Astrocyte (in vitro differentiated cells and primary cell): ENCODE data around the gene SYT5.

Experiments used
- CTCF ChIP-seq: IDR thresholded peaks from 2 replicates; pipeline ENCODE4 v1.5.1; 2011; ENCODE audit warnings: low read depth, mild to moderate bottlenecking, inconsistent platforms, low read length, moderate library complexity; ENCODE audit not compliant: insufficient read depth
- EZH2 ChIP-seq: IDR thresholded peaks from 2 replicates; pipeline ENCODE4 v1.6.1; 2012; ENCODE audit warnings: mild to moderate bottlenecking, low read length, inconsistent platforms; ENCODE audit not compliant: insufficient read depth

DNA sequence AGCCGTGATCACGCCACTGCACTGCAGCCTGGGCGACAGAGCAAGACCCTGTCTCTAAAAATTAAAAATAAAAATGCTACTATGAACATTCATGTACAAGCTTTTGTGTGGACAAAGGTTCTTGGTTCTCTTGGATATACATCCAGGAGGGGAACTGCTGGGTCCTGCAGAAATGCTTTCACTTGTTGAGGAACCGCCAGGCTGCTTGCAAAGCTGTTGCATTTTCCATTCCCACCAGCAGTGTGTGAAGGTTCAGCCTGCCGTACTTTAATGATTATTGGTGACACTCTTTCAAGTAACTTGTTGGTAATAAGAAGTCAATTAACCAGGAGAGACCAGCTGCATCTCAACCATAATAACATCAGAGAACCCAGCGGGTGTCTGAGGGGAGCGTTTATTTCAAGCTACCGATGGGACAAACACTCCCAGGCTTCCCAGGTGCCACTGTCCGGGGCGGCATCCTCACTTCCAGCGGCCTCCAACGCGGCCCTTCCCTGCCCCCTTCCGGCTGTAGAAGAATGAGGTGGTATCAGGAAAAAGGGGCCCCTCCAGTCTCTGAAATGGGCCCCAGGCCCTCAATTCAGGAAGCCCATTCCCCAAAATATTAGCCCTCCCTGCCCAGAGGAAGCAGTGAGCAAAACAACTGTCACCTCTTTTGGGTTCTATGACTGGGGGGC, 47.5 kb downstream of the SYT5 start:
- TF ChIP-seq CTCF (no peak), EZH2 (no peak)
